ENCODE data around the gene KLHL2. TPM values are rescaled to one million over a fixed set of nuclear protein-coding genes. Genes with fewer than 3 reads are reported as not detected.
A peak's percentile ranks its signal among the peaks of the same experiment; 100 is the strongest.
"Not testable (repeated sequence)": the region's sequence is repeated elsewhere in the genome, so short reads cannot be mapped to it uniquely, and the experiment has no call there.

KLHL2 gene
- polyA plus RNA-seq, 5 donors, result 15.0 to 20.5 (median 18.1) TPM

GRCh38 chr4:165327211-165328100 is 120.1 kb downstream of the KLHL2 start, which contains the start of gene MSMO1:
MSMO1 (plus strand) TSS chr4:165327669; CDS start chr4:165333371, 5,702 bp downstream.
- peak; percentile 99 for DNase-seq

- DNase-seq, result no peak
Observed at GRCh38 chr4:165328101-165328425, 120.7 kb downstream of the KLHL2 start.

- DNase-seq, result no peak
Observed at GRCh38 chr4:165328708-165329107, 121.3 kb downstream of the KLHL2 start.

- DNase-seq, result no peak
Observed at GRCh38 chr4:165330071-165330470, 122.7 kb downstream of the KLHL2 start.

- no peak for DNase-seq
Observed at GRCh38 chr4:165330666-165331065, 123.3 kb downstream of the KLHL2 start.

- no peak for DNase-seq
Observed at GRCh38 chr4:165331359-165331758, 124.0 kb downstream of the KLHL2 start.

GRCh38 chr4:165331823-165332222 is 124.5 kb downstream of the KLHL2 start:
- DNase-seq, result no peak

- no peak for DNase-seq
Observed at GRCh38 chr4:165332502-165332901, 125.1 kb downstream of the KLHL2 start.

- DNase-seq, result no peak
Observed at GRCh38 chr4:165335163-165335703, 127.9 kb downstream of the KLHL2 start.

GRCh38 chr4:165336743-165337142 is 129.4 kb downstream of the KLHL2 start:
- DNase-seq, result no peak

- DNase-seq, result not testable (repeated sequence)
Observed at GRCh38 chr4:165342340-165342739, 135.0 kb downstream of the KLHL2 start.

- DNase-seq, result no peak
Observed at GRCh38 chr4:165343353-165344191, 136.2 kb downstream of the KLHL2 start.

- no peak for DNase-seq
Observed at GRCh38 chr4:165345666-165346417, 138.5 kb downstream of the KLHL2 start.

- no peak for DNase-seq
Observed at GRCh38 chr4:165347647-165348569, 140.5 kb downstream of the KLHL2 start.

- no peak for DNase-seq
Observed at GRCh38 chr4:165351359-165352130, 144.2 kb downstream of the KLHL2 start.

- peak in 1 of 2 donors; percentile 41 for DNase-seq
Observed at GRCh38 chr4:165355900-165356300, 148.5 kb downstream of the KLHL2 start.

- no peak for DNase-seq
Observed at GRCh38 chr4:165359506-165359905, 152.1 kb downstream of the KLHL2 start.

GRCh38 chr4:165360041-165360695 is 152.8 kb downstream of the KLHL2 start:
- DNase-seq, result no peak

Data from right lung (tissue), 5 donors.